DMS153 (cell line): ENCODE results near the gene ZBTB16.

Experiments used
- DNase-seq: peaks from one replicate; lab custom pipeline; 2025; lab: John Stamatoyannopoulos, UW

The ZBTB16 gene

DNA sequence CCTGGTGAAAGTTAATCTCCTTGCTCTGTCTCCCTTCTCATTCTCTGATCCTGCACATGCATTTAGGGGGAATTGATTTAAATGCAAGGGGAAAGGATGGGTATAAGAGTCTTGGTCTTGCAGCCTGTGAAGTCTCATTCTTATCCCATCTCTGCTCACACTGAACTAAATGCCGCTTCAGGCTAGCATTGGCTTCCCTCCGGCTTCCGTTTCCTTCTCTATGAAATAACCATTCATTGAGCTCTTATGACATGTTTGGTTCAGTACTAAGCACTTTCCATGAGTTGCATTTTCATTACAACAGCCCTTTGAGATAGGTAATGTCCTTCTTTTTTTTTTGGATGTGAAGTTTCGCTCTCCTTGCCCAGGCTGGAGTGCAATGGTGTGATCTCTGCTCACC lies 5.6 kb downstream of the ZBTB16 start:
- no peak for DNase-seq

DNA sequence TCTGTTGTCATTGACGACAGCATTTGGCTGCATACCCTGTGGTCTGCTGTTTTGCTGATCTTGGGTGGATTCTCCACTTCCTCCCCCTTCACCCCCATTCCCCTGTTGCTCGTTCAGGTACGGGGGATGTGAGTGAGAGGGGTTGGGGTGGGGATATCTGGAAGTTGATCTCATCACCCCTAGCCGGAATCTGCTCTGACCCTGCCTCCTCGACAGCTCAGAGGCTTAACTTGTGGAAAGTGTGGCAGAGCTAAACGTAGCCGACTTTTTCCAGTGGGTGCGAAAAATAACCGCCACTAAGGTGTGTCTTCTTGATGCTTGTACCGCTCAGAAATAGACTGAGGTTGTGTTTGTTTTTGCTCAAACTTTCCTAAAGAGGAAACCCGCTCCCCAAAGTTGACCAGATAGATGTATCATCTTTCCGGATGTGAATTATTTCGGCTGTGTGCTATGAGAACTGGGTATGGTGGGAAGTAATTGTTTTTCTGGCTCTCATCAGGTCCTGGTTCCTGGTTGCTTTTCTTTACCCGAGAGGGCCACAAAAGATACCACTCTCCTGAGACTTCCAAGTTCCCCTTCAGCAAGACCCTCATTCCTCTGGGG lies 6.6 kb downstream of the ZBTB16 start:
- no peak for DNase-seq

- no peak for DNase-seq
Measured at GRCh38 chr11:114068327-114068726, 8.8 kb downstream of the ZBTB16 start.

DNA sequence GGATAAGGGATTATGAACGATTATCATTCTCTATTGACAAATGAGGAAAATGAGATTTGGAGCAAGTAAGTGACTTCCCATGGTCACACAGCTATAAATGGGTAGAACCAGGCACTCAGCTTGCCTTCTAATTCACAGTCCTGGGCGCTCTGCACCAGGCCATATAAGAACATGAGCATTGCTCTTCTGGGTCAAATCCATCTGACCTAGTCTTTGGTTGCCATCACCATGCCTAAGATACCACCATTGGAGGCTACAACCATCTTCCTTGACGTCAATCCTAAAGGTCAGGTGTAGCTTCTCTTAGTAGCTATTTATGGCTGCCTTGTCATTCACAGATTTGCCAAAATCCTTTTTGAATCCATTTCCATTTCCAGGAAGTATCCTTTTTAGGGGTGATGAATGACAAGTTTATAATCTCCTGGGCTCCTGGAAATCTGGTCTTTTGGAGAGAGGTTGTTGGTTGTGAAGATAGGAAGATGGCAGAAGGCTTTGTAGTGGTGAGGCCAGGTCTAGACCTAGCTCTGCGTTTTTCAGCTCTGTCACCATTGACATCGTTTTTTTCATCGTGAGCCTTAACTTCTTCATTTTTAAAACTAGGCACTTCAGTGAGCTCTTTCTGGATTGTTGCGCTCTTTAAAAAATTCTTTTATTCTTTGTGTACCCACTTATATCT lies 11.1 kb downstream of the ZBTB16 start:
- no peak for DNase-seq

DNA sequence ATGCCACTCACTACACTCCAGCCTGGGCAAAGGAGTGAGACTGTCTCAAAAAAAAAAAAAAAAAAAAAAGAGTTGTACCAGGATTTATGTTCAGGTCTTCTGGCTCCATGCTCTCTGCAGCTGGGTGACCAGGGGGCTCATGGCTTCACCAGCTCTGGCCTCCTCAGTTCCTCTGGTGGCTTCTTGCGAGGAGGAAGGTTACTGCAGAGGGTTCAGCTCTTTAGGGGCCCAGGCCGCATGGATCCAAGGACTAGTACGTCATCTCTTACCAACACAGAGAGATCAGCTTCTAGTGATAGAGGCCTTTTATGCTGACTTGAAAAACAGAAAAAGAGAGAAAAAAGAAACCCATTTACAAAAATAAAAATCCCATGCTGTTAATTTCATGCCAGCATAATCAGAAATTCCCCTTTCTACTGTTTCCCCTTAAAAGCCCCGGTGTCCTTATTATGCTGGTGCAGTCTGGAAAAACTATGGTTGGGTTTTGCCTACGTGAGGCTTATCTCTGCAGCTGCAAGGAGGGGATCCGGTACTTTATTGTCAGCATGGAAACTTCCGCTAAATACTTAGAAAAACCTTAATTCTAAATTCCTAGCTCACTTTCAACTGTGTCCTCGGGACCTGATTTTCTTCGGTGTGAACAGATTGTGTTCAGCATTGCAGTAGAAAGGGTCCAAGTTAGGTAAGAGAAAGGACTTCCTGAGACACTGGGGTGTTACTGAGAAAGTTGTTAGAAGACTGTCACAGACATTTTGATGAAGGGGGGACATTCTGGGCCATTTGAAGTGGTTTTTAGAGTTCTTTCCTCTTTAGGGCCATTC lies 13.7 kb downstream of the ZBTB16 start:
- no peak for DNase-seq

DNA sequence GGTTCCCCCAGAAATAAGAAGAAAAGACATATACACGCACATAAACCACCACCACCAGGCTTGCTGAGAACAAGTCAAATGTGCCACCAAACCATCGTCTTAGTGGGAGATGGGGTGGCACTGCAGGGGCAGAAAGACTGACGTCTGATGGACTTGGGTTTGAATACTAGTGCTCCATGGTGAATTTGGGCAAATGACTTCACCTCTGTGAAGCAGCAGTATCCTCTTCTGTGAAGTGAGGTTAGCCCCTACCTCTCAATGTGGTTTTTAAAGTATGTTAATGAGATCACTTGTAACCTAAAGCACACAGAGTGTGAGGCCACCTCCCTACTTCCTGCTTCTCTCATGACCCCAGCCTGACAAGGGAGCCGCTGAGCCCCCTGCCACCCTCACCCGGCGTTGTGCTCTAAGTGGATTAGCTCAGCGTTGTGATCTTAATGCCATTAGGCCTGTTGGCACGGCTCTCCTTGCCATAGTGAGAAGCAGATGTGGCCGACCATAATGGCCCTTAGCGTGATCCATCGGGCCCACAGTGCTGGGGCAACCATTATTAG lies 14.4 kb downstream of the ZBTB16 start:
- no peak for DNase-seq

DNA sequence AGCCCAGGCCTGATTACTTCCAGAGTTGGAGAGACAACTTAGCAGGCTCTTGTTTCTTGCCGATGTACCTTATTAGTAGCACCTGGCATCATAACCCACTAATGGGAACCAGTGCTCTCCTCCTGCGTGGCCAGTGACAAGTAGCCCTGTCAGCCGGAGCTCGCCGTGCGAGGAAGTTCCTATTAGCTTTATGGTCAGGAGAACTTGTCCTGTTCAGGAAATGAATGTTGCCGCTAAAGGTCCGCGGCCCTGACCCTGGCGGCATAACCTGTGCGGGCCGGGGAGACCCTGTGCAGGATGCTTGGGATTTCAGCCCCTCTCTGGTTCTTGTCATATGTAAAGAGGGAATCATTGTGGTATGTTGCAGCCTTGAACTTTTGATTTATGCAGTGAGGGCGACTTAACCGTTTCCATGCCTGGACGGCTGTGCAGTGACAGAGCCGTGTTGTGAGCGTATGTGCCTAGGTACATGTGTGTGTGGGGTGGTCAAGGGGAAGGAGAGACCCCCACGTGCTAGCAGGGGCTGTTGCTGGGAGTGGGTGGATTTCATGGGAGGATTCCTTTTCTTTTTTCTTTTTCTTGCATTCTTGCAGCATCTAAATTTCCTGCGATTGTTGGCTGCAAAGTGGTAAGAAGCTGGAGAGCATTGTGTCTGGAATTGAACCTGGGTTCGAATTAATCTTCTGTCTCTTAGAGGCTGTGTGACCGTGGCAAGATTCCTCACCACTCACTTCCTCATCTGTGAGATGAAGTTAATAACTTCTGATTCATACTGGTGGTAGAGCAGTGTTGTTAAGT lies 15.2 kb downstream of the ZBTB16 start:
- DNase-seq, result no peak

- no peak for DNase-seq
Measured at GRCh38 chr11:114075344-114075610, 15.8 kb downstream of the ZBTB16 start.

DNA sequence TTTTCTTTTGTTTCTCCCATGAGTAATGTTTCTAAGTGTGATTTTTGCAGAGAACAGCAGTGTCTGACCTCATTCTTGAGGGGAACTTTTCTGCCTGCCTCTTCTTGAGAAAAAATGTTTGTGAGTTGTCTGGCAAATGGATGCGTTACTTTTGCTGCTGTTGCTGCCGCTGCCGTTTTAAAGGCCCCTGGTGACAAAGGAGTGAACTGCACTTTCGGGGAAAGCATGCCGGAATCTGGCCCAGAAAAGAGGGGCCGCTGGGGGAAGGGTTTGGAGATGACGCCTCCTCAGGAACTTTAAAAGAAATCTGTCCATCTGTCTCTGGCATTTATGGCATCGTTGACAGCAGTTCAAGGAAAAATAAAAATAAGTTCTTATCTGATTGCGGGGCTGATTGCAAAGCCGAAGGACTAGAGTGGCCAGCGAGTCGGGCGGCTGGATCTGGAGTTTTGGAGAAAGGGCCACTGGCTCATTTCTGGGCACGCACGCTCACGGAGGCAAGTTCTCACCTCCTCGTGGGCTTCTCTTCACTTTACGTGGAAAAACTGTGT lies 16.5 kb downstream of the ZBTB16 start:
- DNase-seq, result no peak

DNA sequence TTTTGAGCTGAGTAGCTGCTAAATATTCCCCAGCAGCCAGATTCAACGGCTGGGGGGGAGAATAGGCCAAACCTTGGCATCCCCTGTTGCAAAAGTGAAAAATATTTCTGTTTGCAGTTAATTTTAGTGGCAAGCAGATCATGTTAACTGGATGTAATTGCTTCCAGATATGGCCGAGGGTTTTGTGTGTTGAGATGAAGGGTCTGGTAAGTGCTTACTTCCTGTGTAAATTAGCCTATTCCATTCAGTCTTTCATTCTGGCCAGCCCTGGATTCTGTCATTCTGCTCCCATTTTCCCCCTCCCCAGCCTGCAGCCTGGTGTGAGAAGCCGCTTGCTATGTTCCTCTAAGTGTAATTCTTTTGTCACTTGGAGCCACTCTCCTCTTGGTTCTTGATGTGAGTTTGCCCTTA lies 17.4 kb downstream of the ZBTB16 start:
- DNase-seq, result peak; percentile 88

DNA sequence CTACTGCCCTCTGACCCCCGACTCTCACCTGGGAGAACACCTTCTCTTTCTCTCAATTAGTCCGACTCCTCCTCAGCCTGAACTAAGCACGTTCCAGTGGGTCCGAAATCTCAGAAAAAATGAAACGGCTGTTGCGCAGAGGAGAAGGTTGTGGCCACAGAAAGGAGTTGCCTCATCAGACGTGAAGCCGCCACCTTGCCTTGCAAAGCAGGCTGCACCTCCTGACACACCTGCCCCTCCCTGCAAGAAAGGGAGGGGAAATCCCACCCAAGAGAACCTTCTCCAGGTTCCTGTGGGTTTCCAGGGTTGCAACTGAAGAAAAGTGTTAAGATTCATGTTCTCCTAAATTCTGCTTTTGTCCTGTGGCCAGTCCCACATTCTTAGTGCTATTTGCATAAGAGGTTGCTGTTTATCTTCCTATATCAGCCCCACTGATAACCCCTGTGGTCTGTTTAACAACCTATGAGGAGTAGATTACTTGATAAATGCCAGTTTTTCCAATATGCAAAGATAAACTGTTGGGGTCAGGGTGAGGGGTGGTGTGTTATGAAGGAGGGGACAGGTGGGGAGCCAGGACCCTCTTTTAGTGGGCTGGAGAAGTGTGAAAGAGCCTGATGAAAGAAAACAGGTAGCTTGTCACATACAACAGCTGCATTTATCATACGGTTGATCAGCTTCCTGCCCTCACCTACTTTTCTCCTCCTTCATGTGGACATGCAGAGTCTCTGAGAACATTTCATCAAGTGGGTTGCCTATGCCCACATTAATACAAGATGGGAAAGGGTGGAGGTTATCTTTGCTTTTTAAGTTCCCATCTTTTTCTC lies 18.2 kb downstream of the ZBTB16 start:
- no peak for DNase-seq

GRCh38 chr11:114078423-114078822 lies 18.9 kb downstream of the ZBTB16 start:
- no peak for DNase-seq

- DNase-seq, result no peak
Measured at GRCh38 chr11:114079511-114080065, 20.1 kb downstream of the ZBTB16 start.

DNA sequence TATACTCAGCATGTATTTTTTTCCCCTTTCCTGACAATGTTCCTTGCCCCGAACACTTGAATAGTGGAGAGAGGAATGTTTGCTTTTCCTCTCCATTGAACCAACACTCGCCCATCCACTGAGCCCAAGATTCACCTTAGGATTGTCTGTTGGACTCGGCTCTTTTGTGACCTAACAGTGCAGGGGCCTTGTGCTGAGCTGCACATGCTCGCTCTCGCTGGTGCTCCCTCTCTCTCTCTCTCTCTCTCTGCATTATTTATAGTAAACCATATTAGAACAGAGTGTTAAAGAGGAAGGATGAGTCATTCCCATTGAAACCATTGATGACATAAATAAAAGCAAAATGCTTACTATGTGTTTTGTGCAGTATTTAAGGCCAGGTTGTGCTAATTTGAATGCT lies 20.7 kb downstream of the ZBTB16 start:
- DNase-seq, result peak; percentile 72

GRCh38 chr11:114080769-114081168 lies 21.3 kb downstream of the ZBTB16 start:
- no peak for DNase-seq

DNA sequence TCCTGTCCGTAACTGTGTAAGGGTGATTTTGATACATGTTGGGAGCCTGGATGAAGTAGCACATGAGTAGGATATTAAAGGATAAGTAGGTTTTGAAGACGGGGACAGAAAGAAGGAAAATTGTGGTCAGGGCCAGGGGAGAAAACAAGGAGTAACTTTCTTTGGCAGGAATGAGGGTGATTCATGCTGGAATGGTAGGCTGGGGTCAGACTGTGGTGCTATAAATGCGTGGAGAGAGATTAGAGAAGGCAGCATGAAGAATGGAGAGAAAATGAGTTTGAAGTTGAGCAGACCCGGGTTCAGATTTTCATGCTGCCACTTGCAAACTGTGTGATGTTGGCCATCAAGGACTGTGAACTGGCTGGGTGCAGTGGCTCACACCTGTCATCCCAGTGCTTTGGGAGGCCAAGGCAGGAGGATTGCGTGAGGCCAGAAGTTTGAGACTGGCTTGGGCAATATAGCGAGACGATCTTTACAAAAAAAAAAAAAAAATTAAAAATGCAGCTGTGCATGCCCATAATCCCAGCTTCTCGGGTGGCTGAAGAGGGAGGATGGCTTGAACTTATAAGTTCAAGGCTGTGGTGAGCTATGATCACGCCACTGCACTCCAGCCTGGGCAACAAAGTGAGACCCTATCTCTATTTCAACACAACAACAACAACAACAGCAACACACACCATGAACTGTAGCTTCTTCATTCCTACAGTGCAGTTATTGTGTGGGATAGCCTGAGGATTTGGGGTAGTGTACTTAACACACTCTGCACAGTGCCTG lies 22.3 kb downstream of the ZBTB16 start:
- DNase-seq, result no peak

GRCh38 chr11:114082415-114082748 lies 22.9 kb downstream of the ZBTB16 start:
- no peak for DNase-seq

- no peak for DNase-seq
Measured at GRCh38 chr11:114082767-114083181, 23.3 kb downstream of the ZBTB16 start.

- no peak for DNase-seq
Measured at GRCh38 chr11:114083391-114084252, 24.1 kb downstream of the ZBTB16 start.
